HepG2 (cell line): ENCODE measurements around the gene PNN. TPM values are rescaled to one million over a fixed set of nuclear protein-coding genes. Genes with fewer than 3 reads are reported as not detected.
A peak's percentile ranks its signal among the peaks of the same experiment; 100 is the strongest.

Experiments
- CCDC6 ChIP-seq: sonication (generic); formaldehyde crosslinking; IDR thresholded peaks from 2 replicates; pipeline ENCODE4 v1.8.1; 2022; ENCODE audit warnings: mild to moderate bottlenecking, missing genetic modification reagents, moderate library complexity
- FOXK1 ChIP-seq: sonication (generic); formaldehyde crosslinking; IDR thresholded peaks from 2 replicates; pipeline ENCODE4 v1.4.0; 2020; ENCODE audit warnings: low read depth, missing genetic modification reagents, borderline replicate concordance
- FOXK2 ChIP-seq: fragments of 450-650 bp; IDR thresholded peaks from 2 replicates; pipeline ENCODE4 v1.6.1; 2016
- HDAC2 ChIP-seq: sonication (generic); formaldehyde crosslinking; IDR thresholded peaks from 2 replicates; pipeline ENCODE4 v1.4.0; 2020; ENCODE audit warnings: missing genetic modification reagents
- KDM3A ChIP-seq: IDR thresholded peaks from 2 replicates; pipeline ENCODE4 v1.6.1; 2018; ENCODE audit warnings: low read depth, missing compliant biosample characterization
- KLF16 ChIP-seq, 2 experiments: sonication (generic) in 1 of 2; formaldehyde crosslinking in 1 of 2; IDR thresholded peaks; 2 replicates each; pipeline versions ENCODE4 v1.6.1 to v1.8.0; 2016 to 2023; ENCODE audit warnings: missing genetic modification reagents in 2 of 2, missing compliant biosample characterization in 1 of 2
- MXD4 ChIP-seq: IDR thresholded peaks from 2 replicates; pipeline ENCODE4 v1.6.1; 2016; ENCODE audit warnings: mild to moderate bottlenecking, missing biosample characterization, missing genetic modification reagents
- PHF5A ChIP-seq: IDR thresholded peaks from one replicate; pipeline ENCODE4 v1.6.1; 2018; ENCODE audit warnings: low read depth, missing genetic modification reagents; ENCODE audit not compliant: unreplicated experiment
- SIX1 ChIP-seq: sonication (generic); formaldehyde crosslinking; IDR thresholded peaks from 2 replicates; pipeline ENCODE4 v1.4.0; 2020; ENCODE audit warnings: missing genetic modification reagents, borderline replicate concordance
- SMARCC2 ChIP-seq: fragments of 450-650 bp; IDR thresholded peaks from 2 replicates; pipeline ENCODE4 v1.6.1; 2017; ENCODE audit warnings: antibody characterized with exemption, mild to moderate bottlenecking
- SMC3 ChIP-seq: IDR thresholded peaks from 2 replicates; pipeline ENCODE4 v1.6.1; 2011; ENCODE audit warnings: low read length, improper control_type of control experiment
- SRF ChIP-seq: IDR thresholded peaks from 2 replicates; pipeline ENCODE4 v1.6.1; 2011; ENCODE audit warnings: mild to moderate bottlenecking, low read depth, low read length, moderate library complexity
- ZBTB8A ChIP-seq: sonication (generic); formaldehyde crosslinking; IDR thresholded peaks from 2 replicates; pipeline ENCODE4 v1.4.0; 2020; ENCODE audit warnings: mild to moderate bottlenecking, low read depth, missing genetic modification reagents, borderline replicate concordance
- ZKSCAN8 ChIP-seq: IDR thresholded peaks from 2 replicates; pipeline ENCODE4 v1.6.1; 2016; ENCODE audit warnings: borderline replicate concordance, missing genetic modification reagents, missing compliant biosample characterization
- ZNF205 ChIP-seq: IDR thresholded peaks from 2 replicates; pipeline ENCODE4 v1.6.1; 2018; ENCODE audit warnings: missing biosample characterization, missing genetic modification reagents
- ZNF337 ChIP-seq: sonication (generic); formaldehyde crosslinking; IDR thresholded peaks from 2 replicates; pipeline ENCODE4 v1.5.1; 2020; ENCODE audit warnings: missing genetic modification reagents, low read depth, mild to moderate bottlenecking, borderline replicate concordance
- ZNF460 ChIP-seq: sonication (generic); formaldehyde crosslinking; IDR thresholded peaks from 2 replicates; pipeline ENCODE4 v1.5.1; 2020; ENCODE audit warnings: missing genetic modification reagents, mild to moderate bottlenecking, borderline replicate concordance
- ZNF7 ChIP-seq: IDR thresholded peaks from 2 replicates; pipeline ENCODE4 v1.6.1; 2016; ENCODE audit warnings: missing biosample characterization, missing genetic modification reagents
- polyA plus RNA-seq, 8 experiments: library from polyadenylated mRNA; depleted of rRNA in 3 of 8; stranded (reverse) in 7 of 8; unstranded in 1 of 8; fragments of >200 nt; fragmentation: Illumina TruSeq in 4 of 8; extraction: Trizol in 4 of 8; gene quantifications; 2 replicates each; pipeline versions ENCODE4 v1.2.1 to v1.2.3, GENCODE V29; 2011 to 2016; ENCODE audit warnings: low read depth in 4 of 8, missing spikeins in 1 of 8, mixed read lengths in 1 of 8; ENCODE audit not compliant: insufficient read depth in 1 of 8
- total RNA-seq, 5 experiments: library from RNA; depleted of rRNA; stranded (reverse); fragments of >200 nt; fragmentation: Illumina TruSeq; extraction: Trizol; gene quantifications; 2 replicates each; pipeline ENCODE4 v1.2.3, GENCODE V29; 2016; ENCODE audit warnings: low read depth in 1 of 5
- TF ChIP-seq, protein P1 (sequence below): sonication (generic); formaldehyde crosslinking; IDR thresholded peaks from 2 replicates; pipeline ENCODE4 v1.5.1; 2020; ENCODE audit warnings: missing genetic modification reagents, mild to moderate bottlenecking, borderline replicate concordance
- TF ChIP-seq, protein P2 (sequence below): sonication (generic); formaldehyde crosslinking; IDR thresholded peaks from 2 replicates; pipeline ENCODE4 v1.4.0; 2020; ENCODE audit warnings: missing genetic modification reagents
- TF ChIP-seq, protein P3 (sequence below): sonication (generic); formaldehyde crosslinking; IDR thresholded peaks from 2 replicates; pipeline ENCODE4 v1.4.0; 2020; ENCODE audit warnings: mild to moderate bottlenecking, missing genetic modification reagents
- TF ChIP-seq, protein P4 (sequence below): sonication (generic); formaldehyde crosslinking; IDR thresholded peaks from 2 replicates; pipeline ENCODE4 v1.4.0; 2020; ENCODE audit warnings: missing genetic modification reagents

The PNN gene
- total and polyA plus RNA-seq, 2 of the 13 experiments (the other 11 are each of a cell fraction or from before 2014, with no cell fraction given): 58.0 to 214 TPM

DNA sequence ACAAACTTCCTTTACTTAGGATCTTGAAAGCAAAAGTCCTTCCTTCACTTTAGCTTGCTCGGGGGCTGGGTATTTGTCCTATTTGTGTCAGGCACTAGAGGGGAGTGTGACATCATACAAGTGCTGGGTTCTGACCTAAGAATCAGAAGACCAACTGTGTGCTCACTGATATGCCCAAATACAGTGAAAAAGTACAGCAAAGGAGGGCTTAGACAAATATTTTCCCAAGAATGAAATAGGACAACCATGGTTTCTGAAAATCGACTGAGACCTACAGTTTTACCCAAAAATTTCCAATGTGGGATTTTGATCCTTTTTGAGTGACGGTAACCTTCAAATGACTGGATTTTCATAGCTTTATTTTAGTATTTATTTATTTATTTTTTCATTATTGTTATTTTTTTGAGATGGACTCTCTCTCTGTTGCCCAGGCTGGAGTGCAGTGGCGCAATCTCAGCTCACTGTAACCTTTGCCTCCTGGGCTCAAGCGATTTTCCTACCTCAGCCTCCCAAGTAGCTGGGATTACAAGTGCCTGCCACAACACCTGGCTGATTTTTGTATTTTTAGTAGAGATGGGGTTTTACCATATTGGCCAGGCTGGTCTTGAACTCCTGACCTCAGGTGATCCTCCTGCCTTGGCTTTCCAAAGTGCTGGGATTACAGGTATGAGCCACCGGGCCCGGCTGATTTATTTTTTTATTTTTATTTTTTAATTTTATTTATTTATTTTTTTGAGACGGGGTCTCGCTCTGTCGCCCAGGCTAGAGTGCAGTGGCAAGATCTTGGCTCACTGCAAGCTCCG is 56.9 kb downstream of the PNN start (continued):
- TF ChIP-seq SRF (peak; percentile 93), ZKSCAN8 (CRISPR knock-in tag) (peak; percentile 53; the same call in 1 of the 2 replicates), KLF16 (CRISPR knock-in tag; IDR thresholded peaks at IDR 0.05) (peak in 1 of 2 experiments; percentile 71; a peak in 2 of 4 replicates), CCDC6 (CRISPR knock-in tag) (0 out of 2 replicates have a peak, but pooled peaks have one; percentile 58), ZBTB8A (CRISPR knock-in tag) (0 out of 2 replicates have a peak, but pooled peaks have one; percentile 55), ZNF7 (CRISPR knock-in tag) (peak; percentile 78), HDAC2 (CRISPR knock-in tag) (peak; percentile 83; the same call in 1 of the 2 replicates), SMC3 (peak; percentile 88; the same call in 1 of the 2 replicates), KDM3A (CRISPR knock-in tag) (peak; percentile 75), FOXK2 (peak; percentile 27; the same call in 1 of the 2 replicates), SMARCC2 (peak; percentile 76; the same call in 1 of the 2 replicates), FOXK1 (CRISPR knock-in tag) (peak; percentile 67; the same call in 1 of the 2 replicates), PHF5A (peak; percentile 92), ZNF460 (CRISPR knock-in tag) (peak; percentile 71; the same call in 1 of the 2 replicates), ZNF337 (CRISPR knock-in tag) (peak; percentile 68; the same call in 1 of the 2 replicates), SIX1 (CRISPR knock-in tag) (peak; percentile 49; the same call in 1 of the 2 replicates), ZNF205 (CRISPR knock-in tag) (peak; percentile 84), MXD4 (CRISPR knock-in tag) (0 out of 2 replicates have a peak, but pooled peaks have one; percentile 46)
- TF ChIP-seq, protein P1, sequence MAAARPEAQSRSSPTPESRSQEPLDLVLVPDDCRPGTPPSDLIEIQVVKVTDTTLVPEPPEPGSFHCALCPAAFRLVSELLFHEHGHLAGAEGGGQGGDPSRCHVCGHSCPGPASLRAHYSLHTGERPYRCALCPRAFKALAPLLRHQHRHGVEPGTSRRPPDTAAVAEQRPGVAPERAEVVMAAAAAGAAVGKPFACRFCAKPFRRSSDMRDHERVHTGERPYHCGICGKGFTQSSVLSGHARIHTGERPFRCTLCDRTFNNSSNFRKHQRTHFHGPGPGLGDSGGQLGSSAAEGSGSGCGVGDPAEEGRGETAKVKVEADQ (CRISPR knock-in tag): peak; percentile 63; the same call in 1 of the 2 replicates
- TF ChIP-seq, protein P2, sequence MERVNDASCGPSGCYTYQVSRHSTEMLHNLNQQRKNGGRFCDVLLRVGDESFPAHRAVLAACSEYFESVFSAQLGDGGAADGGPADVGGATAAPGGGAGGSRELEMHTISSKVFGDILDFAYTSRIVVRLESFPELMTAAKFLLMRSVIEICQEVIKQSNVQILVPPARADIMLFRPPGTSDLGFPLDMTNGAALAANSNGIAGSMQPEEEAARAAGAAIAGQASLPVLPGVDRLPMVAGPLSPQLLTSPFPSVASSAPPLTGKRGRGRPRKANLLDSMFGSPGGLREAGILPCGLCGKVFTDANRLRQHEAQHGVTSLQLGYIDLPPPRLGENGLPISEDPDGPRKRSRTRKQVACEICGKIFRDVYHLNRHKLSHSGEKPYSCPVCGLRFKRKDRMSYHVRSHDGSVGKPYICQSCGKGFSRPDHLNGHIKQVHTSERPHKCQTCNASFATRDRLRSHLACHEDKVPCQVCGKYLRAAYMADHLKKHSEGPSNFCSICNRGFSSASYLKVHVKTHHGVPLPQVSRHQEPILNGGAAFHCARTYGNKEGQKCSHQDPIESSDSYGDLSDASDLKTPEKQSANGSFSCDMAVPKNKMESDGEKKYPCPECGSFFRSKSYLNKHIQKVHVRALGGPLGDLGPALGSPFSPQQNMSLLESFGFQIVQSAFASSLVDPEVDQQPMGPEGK (CRISPR knock-in tag): peak; percentile 32
- TF ChIP-seq, protein P3, sequence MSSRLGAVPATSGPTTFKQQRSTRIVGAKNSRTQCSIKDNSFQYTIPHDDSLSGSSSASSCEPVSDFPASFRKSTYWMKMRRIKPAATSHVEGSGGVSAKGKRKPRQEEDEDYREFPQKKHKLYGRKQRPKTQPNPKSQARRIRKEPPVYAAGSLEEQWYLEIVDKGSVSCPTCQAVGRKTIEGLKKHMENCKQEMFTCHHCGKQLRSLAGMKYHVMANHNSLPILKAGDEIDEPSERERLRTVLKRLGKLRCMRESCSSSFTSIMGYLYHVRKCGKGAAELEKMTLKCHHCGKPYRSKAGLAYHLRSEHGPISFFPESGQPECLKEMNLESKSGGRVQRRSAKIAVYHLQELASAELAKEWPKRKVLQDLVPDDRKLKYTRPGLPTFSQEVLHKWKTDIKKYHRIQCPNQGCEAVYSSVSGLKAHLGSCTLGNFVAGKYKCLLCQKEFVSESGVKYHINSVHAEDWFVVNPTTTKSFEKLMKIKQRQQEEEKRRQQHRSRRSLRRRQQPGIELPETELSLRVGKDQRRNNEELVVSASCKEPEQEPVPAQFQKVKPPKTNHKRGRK (CRISPR knock-in tag): 0 out of 2 replicates have a peak, but pooled peaks have one; percentile 44
- TF ChIP-seq, protein P4, sequence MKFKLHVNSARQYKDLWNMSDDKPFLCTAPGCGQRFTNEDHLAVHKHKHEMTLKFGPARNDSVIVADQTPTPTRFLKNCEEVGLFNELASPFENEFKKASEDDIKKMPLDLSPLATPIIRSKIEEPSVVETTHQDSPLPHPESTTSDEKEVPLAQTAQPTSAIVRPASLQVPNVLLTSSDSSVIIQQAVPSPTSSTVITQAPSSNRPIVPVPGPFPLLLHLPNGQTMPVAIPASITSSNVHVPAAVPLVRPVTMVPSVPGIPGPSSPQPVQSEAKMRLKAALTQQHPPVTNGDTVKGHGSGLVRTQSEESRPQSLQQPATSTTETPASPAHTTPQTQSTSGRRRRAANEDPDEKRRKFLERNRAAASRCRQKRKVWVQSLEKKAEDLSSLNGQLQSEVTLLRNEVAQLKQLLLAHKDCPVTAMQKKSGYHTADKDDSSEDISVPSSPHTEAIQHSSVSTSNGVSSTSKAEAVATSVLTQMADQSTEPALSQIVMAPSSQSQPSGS (CRISPR knock-in tag): peak; percentile 73
